Activated CD8-positive, alpha-beta memory T cell treated with anti-CD3 and anti-CD28 coated beads for 48 hours (primary cell): Measurements from ENCODE around the gene C10orf53.
"Not testable (repeated sequence)": the region's sequence is repeated elsewhere in the genome, so short reads cannot be mapped to it uniquely, and the experiment has no call there.

Experiments
- DNase-seq, 3 experiments: peaks; one replicate each; pipeline ENCODE4 v3.0.0-alpha.2; 2020; ENCODE audit warnings: low read depth in 2 of 3, low spot score in 2 of 3

Gene C10orf53

DNA sequence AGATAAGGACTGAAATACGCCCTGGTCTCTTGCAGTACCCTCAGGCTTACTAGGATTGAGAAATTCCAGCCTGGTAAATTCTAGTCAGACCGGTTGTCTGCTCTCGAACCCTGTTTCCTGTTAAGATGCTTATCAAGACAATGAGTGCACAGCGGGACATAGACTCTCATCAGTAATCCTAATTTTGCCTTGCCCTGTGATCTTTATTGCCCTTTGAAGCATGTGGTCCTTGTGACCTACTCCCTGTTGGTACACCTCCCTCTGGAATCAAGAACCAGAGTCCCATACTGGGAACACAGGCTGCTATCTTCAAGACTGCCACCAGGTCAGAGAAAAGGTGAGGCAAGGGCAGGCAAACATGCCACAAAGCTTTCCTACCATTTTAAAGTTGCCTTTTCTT is 7.2 kb downstream of the C10orf53 start:
- no peak for DNase-seq

DNA sequence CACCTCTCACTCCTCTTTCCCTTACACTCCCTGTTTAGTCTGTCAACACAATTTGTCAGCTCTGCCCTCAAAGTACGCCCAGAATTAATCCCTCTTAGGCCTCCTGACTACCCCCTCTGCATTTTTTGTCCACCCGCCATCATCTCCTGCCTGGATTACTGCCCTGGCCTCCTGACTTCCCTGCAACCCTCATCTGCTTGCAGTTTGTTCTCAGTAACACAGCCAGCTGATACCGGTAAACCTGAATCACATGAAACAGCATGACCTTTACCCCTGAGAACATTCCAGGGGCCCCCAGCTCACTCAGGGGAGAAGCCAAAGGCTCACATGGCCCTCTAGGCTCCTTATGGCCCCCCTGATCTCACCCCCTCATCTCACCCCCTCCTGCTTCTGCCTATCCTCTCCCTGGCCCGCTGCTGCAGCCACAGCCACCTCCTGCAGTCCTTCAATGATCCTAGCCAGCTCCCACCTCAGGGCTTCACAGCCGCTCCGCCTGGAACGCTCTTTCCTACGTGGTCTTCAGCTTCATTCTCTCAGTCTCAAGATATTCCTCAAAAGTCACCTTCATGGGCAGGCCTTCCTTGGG is 8.9 kb downstream of the C10orf53 start:
- DNase-seq, result no peak

DNA sequence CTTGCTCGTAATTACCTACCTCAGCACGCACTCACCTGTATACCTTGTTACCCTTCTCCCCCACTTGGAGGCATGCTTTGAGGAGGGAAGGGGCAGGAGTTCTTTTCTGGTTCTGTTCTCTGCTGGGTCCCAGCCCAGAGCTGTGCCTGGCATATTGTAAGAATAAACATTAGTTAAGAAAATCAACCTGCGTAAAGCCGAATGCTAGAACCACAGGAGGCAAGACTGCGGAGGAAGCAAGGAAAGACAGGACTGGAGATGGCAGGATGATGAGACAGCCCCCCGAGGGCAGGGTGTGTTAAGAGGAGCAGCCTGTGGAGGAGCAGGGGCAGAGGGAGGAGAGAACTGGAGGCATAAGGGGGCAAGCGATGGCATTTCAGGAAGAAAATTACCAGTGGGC is 9.5 kb downstream of the C10orf53 start:
- no peak for DNase-seq

DNA sequence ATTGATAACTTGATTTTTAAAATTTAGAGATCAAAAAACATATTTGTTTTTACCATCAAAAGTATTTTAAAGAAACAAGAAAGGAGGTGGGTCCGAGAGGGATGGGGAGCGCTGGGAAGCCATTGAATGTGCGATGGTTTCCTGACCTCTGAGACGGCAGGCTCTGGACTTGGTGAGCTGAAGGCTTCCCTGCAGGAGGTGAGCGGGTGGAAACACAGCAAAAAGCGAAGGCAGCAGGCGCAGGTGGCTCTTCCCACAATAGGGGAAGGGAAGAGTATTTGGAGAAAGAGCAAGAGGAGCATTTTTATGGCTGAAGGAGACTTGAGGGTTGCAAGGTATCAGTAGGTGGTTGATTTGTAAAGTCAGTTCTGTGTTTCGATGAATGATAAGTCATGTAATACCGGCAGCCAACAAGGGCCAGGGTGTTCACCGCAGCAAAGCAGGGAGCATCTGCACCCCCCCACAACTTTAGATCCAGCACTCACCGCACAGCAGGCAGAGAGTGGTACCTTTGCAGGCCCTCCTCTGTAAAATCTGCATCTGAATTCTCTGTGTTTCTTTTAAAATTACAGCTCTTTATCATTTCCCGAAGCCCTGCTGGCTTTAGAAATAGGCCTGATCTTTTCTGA is 10.5 kb downstream of the C10orf53 start:
- DNase-seq, result no peak

DNA sequence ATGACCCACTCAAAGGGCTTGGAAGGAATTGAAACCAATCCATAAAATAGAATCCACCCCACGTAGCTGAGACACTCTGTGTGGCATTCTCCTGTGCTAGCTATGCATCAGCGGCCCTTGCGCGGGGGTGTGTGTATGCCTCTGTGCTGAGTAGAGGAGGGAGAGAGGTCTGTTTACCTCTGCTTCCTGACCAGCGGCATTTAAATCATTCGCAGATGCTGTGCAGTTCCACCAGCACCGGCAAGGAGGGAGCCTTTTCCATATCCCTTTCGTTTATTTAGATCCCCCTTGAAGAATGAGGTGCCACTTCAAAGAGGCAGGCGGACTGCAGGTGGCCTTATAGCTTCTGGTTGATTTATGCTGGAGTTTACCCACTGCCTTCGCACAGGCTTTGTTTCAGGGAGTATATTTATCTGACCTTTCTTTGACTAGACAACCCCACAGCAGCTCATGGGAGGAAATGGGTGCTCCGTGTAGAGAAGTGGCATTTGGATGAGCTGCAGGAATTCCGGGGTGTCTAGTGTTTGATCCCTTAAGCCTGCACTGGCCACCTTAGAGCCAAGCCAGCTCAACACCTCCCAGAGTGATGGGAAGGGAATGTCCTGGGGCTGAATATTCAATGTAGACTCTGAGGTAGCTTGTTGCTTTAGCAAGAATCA is 11.4 kb downstream of the C10orf53 start:
- no peak for DNase-seq

DNA sequence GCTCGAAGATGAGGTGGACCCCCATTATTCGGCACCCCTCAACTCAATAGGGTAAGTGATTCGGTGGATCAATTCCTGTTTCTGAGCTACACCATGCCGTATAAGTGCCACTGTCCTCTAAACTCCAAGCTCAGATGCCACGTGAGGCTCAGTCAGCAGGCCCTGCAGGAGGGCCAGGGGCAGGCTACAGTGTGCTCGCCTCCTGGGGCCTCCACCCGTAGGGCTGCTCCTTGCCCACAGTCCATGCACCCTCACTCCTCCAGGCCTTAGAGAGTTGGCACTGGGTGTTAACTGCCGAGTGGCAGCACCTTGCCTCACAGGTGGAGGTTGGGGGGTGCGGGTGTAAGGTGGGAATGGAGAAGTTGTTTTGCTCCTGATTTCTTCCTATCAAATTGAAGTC is 12.1 kb downstream of the C10orf53 start:
- DNase-seq, result no peak

DNA sequence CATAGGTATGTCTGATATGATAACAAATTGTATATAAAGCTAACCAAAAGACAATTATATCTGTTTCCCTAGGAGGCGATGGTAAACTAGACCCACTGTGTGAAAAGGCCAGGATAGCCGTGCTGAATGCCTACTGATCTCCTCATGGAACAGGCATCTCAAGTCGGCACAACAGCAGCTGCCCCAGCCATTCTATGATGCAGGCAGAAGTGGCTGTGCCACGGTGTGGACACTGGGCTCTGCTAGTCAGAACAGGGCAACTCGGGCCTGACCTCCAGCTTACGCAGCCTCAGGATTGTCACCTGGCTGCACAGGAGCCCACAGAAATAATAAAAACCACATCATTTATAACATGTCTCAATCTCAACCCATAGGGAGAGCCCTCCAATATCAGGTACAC is 15.0 kb downstream of the C10orf53 start:
- DNase-seq, result no peak

DNA sequence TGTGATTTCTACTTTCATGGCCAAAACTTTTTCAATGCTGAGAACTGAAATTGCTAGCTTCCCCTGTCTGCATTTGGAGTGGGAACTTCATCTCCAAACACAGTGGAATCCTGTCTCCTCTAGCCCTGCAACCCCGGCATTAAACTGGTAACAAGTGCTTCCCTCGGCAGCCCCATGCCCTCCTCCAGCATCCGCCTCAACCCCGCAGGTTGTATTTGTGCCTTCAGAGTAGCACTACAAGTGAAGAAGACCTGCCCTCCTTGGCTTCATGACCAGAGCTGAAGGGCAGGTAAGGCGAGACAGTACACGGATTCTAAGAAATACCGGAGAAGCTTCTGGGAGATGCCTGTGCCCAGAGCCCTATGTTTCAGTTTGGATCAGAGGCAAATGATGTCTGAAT is 16.9 kb downstream of the C10orf53 start:
- DNase-seq, result no peak

DNA sequence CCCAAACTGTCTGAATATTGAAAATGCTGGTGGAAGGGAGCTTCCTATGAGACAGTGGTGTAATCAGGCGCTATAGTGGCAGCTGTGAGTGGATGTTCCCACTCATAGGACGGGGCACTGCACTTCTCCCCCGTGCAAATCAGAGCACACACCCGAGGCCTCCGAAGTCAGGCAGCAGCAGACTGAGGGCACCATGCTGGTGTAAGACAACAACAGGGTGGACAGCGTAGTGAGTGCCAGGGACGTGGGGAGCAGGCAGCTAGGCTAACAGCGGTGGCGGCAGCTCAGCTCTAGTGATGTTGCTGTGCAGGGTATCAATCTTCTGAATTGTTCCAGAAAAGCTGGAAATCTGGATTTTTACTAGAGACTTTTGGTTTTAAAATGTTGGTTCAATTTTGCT is 19.2 kb downstream of the C10orf53 start:
- DNase-seq, result no peak

DNA sequence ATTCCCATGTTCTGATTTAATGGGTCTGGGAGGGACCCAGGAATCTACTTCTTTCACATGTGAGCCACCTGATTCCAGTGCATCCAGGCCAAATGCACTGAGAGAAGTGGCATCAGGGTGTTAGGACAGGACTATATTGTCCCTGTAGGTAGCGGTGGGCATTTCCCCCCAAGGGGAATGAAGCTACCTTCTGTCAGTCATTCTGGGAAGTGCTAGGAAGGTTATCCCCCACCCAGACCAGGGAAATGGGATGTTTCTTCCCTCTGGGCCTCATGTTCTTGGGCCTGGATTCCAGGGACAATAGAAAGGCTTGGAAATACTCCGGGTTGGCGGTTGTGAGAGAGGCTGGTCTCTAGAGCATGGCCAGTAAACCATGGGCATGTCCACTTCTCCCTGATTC is 20.8 kb downstream of the C10orf53 start:
- no peak for DNase-seq

DNA sequence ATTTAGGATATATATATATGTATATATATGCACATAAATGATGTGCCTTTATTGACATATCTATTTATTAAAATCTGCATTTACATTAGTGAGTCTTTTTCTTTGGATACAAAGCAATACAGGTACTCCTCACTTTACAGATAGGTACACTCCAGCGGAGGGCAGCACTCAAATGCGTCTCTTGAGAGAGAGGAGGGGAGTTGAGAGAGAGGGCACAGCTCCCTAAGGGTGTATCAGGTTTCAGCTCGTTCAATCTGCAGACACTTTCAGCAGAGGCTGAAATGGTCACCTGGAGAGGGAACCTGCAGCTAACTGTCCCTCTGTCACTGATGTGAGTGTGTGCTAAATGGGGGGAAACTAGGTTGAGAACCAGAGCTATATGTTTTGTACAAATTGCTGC is 21.5 kb downstream of the C10orf53 start:
- DNase-seq, result no peak

DNA sequence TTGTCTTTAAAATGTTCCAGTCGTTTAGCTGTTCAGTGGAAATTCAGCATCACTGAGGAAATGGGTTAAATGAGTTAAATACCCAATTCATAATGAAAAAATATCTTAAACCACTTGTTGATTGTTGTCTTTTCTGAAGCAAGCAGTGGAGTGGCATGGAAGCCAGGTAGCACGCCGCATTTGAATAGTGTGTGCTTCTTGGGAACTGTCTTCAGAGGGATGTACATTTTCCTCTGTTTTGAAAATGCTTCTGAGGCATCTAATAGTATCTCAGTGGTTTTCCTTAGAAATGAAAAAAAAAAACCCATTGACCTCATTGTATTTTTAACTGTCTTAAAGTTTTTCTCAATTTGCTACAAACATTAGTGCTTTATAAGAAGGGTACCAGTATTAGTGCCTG is 28.1 kb downstream of the C10orf53 start:
- DNase-seq, result no peak

DNA sequence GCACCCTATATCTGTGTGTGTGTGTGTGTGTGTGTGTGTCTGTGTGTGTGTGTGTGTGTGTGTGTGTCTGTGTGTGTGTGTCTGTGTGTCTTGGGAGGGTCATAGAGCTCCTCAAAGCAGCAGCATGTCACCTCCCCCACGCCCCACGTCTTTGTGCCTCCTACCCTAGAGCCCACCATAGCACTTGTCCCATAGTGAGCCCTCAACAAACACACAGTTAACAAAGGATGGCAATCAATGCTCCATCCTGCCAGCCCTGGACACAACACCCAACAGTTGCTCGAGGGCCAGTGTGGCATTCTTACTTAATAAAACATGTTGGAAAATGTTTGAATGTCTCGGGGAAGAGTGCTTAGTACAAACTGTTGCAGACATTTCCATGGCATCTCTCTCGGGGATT is 30.5 kb downstream of the C10orf53 start:
- no peak for DNase-seq

DNA sequence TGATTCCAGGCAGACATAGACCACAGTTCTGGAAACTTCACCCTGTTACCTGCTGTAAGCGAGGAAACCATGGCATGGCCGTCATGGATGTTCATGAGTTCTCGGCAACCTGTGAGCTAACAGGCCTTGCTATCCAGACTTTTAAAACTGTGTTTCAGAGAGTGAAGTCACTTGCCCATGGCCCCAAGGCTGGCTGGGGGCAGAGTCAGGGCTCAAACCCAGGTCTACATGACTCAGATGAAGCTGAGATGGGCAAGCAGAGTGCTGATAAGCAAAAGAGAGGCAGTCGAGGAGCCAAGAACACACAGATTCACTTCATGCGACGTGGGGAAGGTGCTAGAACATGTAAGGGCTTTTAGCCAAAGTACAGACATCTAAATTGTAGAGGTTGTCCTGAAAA is 31.5 kb downstream of the C10orf53 start:
- no peak for DNase-seq

DNA sequence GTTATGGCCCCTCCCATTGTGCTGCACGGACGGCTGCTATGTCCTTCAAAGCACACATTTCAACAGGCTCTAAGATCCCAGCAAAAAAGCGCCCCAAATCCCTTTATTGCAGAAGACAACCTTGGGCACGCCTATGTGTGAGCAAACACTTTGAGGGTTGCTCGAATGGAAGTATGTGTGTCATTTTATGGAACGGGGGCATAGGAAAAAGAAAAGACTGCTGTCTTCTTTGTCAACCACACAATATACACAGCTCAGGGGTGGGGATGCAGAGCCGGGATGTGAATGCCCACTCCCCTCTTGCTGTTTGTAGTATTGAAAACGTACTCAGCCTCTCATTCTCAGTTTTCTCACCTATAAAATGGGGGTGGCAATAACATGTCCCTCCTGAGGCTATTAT is 32.0 kb downstream of the C10orf53 start:
- DNase-seq, result no peak

DNA sequence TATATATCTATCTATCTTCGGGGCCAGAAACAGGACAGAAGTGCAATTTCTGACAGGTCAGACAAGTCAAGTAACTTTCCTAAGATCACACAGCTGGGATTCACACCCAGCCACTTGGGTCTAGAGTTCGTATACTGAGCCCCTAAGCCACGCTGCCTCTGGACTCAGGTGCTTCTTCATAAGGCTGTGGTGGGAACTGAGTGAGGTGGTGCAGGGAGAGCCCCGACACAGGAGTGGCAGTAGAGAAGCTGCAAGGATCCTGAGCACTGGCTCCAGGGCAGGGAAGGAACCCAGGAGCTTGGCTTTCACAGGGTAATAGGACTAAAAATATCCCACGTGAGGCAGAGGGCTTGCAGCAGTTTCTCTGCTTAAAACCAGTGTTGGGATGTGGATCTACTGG is 33.8 kb downstream of the C10orf53 start:
- no peak for DNase-seq

DNA sequence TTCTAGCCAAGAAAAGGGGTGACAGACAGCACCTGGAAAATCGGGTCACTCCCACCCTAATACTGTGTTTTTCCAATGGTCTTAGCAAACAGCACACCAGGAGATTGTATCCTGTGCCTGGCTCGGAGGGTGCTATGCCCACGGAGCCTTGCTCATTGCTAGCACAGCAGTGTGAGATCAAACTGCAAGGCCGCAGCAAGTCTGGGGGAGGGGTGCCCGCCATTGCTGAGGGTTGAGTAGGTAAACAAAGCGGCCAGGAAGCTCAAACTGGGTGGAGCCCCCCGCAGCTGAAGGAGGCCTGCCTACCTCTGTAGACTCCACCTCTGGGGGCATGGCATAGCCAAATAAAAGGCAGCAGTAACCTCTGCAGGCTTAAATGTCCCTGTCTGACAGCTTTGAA is 35.7 kb downstream of the C10orf53 start:
- DNase-seq, result not testable (repeated sequence)

DNA sequence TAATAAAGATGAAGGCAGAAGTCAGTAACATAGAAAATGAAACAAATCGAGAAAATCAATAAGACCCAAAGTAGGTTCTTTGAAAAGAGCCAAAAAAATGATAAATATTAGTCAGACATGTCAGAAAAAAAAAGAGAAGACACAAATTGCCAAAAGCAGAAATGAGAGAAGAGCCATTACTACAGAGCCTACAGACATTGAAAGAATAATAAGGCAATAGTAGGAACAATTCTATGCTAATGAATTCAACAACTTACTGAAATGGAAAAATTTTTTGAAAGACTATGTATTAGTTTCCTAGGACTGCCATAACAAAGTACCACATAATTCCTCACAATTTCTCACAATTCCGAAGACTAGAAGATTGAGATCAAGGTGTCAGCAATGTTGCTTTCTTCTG is 47.1 kb downstream of the C10orf53 start:
- DNase-seq, result no peak

DNA sequence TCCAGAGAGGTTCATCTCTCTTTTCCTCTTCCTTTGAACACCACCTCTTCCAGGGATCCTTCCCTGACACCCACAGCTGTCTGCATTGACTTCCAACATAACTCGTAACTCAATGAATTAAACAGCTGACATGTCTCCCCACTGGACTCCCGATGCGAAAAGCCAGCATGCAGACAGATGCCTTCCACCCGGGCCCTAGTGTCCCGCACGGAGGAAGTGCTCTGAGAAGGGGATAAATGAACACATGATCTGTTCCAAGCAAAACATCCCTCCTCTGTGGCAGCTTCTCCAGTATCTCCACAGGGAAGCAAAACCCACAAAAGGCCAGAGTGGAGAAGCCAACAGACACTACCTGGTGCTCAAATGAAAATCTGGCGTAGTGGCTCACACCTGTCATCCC is 54.4 kb downstream of the C10orf53 start:
- DNase-seq, result no peak

DNA sequence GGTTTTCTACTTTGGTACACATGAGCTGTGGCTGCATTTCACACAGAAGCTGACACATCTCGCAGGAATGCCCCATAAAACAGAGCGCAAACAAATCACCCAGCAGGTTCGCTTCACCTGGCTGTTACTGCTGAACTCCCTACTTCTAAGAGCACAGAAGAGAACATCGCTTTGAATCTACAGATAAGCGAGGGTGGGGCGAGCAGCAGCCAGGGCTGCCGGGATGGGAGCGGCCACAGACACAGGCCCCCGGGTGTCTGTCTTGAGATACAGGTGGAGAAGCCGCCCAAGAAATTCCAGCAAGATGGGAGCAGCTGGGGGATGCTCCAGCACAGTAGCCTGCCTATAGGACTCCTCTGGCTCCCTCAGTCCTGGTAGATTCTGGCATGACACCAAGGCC is 55.2 kb downstream of the C10orf53 start:
- DNase-seq, result no peak

DNA sequence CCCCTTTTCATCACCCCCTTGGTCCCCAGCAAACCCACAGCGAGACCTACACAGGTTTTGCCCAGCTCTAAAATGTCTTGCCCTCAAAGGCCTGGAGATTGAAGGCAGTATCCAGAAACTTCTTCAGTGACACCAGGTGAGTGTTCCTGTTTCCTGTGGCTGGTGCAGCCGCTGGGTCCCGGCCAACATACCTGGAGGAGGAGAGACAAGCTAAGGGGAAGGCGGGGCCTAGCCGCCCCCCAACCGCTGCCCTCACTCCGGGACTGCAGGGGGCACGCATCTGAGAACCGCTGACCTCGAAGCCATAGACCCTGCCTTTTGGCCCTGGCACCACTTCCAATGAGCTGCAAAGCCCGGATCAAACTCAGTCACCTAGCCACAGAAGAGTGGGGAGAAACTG is 55.7 kb downstream of the C10orf53 start:
- no peak for DNase-seq

DNA sequence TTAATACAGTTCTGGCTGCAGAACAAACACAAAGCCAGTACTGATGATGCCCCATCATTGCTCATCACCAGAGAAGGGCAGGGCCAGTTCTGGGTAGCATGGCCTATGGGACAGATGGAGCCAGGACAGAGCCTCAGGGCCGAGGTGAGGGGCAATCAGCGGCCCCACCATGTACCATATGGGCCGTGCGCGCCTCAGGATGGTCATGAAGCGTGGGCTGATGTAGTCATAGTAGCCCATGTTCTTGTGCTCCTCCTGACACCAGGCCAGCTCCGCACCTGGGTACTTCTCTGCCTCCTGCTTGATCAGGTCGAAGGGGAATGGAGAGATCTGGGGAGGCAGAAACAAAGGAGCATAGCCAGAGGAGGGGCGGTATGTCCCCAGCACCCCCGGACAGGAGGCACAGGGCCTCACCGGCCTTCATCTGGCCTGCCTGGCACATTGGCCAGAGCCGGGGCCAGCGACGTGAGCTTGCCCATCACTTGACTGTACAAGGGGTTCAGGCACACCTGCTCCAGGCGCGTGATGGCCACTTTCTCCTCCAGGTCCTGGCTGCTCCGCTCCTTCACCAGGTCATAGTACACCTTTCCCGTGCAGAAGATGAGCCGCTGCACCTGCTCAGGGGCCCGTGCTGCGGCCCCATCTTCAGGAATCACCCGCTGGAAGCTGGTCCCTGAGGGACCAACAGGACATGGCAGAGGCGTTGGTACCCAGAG is 56.6 kb downstream of the C10orf53 start:
- DNase-seq, result no peak
